GM13977 (cell line): ENCODE data around the gene ADH1C.
"Not testable (repeated sequence)": the region's sequence is repeated elsewhere in the genome, so short reads cannot be mapped to it uniquely, and the experiment has no call there.

Experiments
- DNase-seq: peaks from one replicate; pipeline ENCODE4 v3.0.0; 2012; ENCODE audit warnings: low spot score
- CTCF ChIP-seq: IDR thresholded peaks from 2 replicates; pipeline ENCODE4 v1.5.1; 2012; ENCODE audit warnings: mild to moderate bottlenecking, control low read depth; ENCODE audit not compliant: insufficient read depth; ENCODE audit errors: extremely low read depth, missing control alignments
- in situ Hi-C: fragments of 300-500 bp; cut with MboI; formaldehyde crosslinking; loops from one replicate; pipeline ENCODE4 v1.12.0; 2022; ENCODE audit warnings: low sequenced_read_pairs, low pct_unique_long_range_greater_than_20kb, mixed read lengths, inconsistent platforms; ENCODE audit not compliant: unreplicated experiment

Gene ADH1C

GRCh38 chr4:99359480-99360204, 7.1 kb upstream of the ADH1C start:
- no peak for DNase-seq
- TF ChIP-seq CTCF: no peak
- in situ Hi-C loops: no loop called here

- in situ Hi-C loops: no loop called here
- no peak for TF ChIP-seq CTCF
- DNase-seq: no peak
Measured at GRCh38 chr4:99357948-99358347, 5.4 kb upstream of the ADH1C start.

GRCh38 chr4:99356992-99357391, 4.4 kb upstream of the ADH1C start:
- DNase-seq: no peak
- in situ Hi-C loops: no loop called here
- TF ChIP-seq CTCF: no peak

- in situ Hi-C loops, DNase-seq: not testable (repeated sequence)
Measured at GRCh38 chr4:99356149-99356548, 3.6 kb upstream of the ADH1C start.

GRCh38 chr4:99351487-99351886, 1.1 kb downstream of the ADH1C start:
- no peak for DNase-seq
- in situ Hi-C loops: no loop called here
- TF ChIP-seq CTCF: no peak

GRCh38 chr4:99349338-99349737, 3.2 kb downstream of the ADH1C start:
- in situ Hi-C loops: no loop called here
- DNase-seq: no peak
- TF ChIP-seq CTCF: no peak

- DNase-seq, in situ Hi-C loops: not testable (repeated sequence)
Measured at GRCh38 chr4:99342624-99343023, 9.9 kb downstream of the ADH1C start.

- no peak for DNase-seq
- in situ Hi-C loops: no loop called here
- TF ChIP-seq CTCF: no peak
Measured at GRCh38 chr4:99341426-99341825, 11.1 kb downstream of the ADH1C start.
